Measurements from ENCODE around the gene MUC4.
"Not testable (repeated sequence)": the region's sequence is repeated elsewhere in the genome, so short reads cannot be mapped to it uniquely, and the experiment has no call there.

The MUC4 gene

DNA sequence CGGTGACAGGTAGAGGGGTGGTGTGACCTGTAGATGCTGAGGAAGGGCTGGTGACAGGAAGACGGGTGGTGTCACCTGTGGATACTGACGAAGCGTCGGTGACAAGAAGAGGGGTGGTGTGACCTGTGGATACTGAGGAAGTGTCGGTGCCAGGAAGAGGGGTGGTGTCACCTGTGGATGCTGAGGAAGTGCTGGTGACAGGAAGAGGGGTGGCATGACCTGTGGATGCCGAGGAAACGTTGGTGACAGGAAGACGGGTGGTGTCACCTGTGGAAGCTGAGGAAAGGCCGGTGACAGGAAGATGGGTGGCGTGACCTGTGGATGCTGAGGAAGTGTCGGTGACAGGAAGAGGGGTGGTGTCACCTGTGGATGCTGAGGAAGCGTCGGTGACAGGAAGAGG lies 27.7 kb downstream of the MUC4 start:
- not testable (repeated sequence) for DNase-seq (ENCODE audit: low read depth)

DNA sequence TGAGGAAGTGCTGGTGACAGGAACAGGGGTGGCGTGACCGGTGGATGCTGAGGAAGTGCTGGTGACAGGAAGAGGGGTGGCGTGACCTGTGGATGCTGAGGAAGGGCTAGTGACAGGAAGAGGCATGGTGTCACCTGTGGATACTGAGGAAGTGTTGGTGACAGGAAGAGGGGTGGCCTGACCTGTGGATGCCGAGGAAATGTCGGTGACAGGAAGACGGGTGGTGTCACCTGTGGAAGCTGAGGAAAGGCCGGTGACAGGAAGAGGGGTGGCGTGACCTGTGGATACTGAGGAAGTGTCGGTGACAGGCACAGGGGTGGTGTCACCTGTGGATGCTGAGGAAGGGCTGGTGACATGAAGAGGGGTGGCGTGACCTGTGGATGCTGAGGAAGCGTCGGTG lies 30.5 kb downstream of the MUC4 start:
- DNase-seq (ENCODE audit: low read depth), result not testable (repeated sequence)

DNA sequence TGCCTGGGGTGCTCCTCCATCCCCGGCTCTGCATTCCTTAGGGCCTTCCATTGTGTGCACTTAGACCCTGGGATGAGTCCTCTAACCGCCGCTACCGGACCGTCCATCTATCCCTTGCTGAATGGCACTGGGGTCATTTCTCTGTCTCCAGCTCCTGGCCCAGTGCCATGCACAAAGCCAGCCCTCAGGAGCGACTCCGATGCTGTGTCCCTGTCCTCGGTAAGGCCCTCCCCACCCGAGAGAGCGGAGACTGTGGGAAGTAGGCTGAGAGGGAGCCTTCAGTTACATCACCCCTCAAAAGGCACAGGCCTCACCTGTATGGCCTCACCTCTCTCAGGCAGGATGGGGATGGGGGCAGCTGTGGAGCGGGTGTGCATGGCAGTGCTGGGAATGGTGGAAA lies 33.8 kb downstream of the MUC4 start:
- DNase-seq (ENCODE audit: low read depth), result no peak

DNA sequence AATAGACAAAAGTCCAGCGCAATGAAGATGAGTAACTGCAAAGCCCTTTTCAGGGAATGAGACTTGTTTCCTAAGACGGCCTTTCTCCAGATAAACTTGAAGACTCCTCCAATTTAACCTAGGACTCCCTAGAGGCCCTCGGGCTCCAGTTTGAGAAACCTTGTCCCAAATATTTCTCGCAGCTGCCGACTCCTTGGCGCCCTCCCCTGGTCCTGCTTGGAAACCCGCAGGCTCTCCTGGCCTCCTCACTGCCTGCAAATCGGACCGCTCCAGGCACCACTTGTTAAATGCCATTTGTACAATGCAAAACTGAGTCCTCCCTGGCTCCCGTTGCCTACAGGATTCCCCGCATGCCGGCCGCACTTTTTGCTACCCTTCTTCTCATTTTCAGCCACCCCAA lies 36.8 kb downstream of the MUC4 start:
- peak; percentile 11 for DNase-seq (ENCODE audit: low read depth)

- DNase-seq (ENCODE audit: low read depth), result no peak
Measured at GRCh38 chr3:195773956-195774537, 37.7 kb downstream of the MUC4 start.

- DNase-seq (ENCODE audit: low read depth), result no peak
Measured at GRCh38 chr3:195771646-195772300, 40.0 kb downstream of the MUC4 start.

DNA sequence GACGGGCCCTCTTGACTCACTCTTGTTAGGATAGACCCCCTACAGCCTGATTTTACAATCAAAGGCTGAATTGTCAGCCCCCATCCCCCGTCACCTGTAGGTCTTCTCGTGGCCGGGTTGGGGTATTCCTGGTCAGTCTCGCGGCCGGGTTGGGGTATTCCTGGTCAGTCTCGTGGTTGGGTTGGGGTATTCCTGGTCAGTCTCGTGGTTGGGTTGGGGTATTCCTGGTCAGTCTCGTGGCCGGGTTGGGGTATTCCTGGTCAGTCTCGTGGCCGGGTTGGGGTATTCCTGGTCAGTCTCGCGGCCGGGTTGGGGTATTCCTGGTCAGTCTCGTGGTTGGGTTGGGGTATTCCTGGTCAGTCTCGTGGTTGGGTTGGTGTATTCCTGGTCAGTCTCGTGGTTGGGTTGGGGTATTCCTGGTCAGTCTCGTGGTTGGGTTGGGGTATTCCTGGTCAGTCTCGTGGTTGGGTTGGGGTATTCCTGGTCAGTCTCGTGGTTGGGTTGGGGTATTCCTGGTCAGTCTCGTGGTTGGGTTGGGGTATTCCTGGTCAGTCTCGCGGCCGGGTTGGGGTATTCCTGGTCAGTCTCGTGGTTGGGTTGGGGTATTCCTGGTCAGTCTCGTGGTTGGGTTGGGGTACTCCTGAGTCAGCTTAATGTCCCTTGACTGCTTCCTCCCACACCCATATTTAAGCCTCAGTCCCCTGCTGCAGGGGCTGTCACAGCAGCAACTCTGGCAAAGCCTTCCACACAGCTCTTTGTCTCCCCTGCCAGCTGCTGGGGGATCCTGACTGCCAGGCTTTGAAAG lies 40.7 kb downstream of the MUC4 start:
- not testable (repeated sequence) for DNase-seq (ENCODE audit: low read depth)

- DNase-seq (ENCODE audit: low read depth), result no peak
Measured at GRCh38 chr3:195770081-195770840, 41.5 kb downstream of the MUC4 start.

GRCh38 chr3:195769551-195769950 lies 42.2 kb downstream of the MUC4 start:
- DNase-seq (ENCODE audit: low read depth), result no peak

DNA sequence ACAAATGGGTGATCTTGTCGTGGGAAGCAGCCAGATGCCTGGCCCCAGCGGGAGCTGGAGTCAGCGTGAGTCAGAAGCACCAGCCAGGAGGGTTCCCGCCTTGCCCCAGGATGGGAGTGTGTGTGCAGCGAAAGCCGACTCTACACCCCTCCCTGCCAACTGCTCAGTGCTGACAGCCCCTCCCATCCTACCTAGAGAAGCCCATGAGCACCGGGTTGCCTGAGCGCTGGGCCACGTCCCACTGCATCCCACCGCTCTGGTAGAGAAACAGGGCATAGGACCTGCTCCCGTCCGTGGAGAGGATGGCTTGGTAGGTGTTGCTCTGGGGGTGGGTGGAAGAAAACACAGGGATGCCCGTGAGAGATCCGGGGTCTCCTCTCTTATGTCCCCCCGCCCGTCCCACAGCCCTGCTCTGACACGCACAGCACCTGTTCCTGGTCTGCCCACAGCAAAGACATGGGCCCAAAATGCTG lies 42.9 kb downstream of the MUC4 start:
- DNase-seq (ENCODE audit: low read depth), result peak; percentile 6

DNA sequence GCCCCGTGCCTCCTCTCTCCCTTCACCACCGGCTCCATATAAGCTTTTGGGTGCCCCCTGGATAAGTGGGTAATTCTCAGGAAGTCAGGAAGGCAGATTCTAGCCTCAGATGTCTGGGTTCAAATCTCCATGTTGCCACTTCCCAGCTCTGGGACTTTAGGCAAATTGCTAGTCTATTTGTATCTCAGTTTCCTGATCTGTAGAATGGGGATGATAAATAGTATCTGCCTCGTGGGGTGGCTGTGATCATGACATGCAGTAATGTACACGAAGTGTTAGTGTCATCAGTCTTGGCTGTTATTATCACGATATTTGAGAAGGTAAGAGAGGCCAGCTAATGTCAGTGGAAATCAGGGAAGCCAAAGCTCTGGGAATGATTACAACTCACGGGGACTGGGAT lies 43.3 kb downstream of the MUC4 start:
- no peak for DNase-seq (ENCODE audit: low read depth)

DNA sequence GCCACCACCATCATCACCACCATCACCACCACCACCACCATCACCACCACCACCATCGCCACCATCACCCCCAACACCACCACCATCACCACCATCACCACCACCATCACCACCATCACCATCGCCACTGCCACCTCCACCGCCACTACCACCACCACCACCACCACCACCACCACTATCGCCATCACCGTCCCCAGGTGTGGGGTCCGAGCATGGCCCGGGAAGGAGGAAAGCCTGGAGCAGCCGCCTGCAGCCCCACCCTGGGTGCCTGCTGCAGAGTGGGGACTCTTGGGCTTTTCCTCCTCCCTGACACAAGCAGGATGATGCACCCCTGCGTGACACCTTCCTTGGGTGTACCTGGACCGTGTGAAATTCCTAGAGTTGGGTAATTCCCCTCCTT lies 43.9 kb downstream of the MUC4 start:
- no peak for DNase-seq (ENCODE audit: low read depth)

- no peak for DNase-seq (ENCODE audit: low read depth)
Measured at GRCh38 chr3:195766671-195767070, 45.1 kb downstream of the MUC4 start.

DNA sequence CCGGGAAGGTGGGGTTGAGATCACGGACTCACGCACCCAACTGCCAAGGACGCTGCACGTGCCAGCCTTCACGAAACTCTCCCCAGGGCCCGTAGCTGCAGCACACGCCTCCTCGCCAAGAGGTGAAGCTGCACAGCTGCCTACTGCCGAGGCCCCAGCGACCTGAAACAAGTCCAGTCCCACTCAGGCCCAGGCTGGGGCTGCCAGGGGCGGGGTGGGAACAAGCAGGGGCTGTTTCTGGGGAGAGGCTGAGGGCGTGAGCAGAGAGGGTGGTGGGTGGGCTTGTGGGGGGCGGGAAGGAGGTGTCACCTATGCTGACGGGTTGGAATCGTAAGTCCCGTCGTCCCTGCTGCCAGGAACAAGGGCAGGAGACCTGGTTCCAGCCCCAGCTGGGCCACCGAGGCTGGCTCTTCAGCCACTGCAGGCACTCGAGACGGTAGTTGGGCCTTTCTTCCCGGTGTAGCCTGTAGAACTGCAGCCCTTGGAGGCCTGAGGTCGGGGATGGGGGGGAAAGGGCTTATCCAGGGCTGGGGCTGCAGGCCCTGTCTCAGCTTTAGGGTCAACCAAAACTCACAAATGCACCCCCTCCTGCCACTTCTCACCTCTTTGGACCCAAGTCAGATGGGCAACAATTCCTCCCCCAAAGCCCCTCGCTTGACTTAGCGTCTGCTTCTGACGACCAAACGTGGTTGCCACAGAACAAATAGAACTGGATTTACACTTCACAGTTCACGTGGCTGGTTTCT lies 46.6 kb downstream of the MUC4 start:
- no peak for DNase-seq (ENCODE audit: low read depth)

GRCh38 chr3:195763843-195764825 lies 47.6 kb downstream of the MUC4 start:
- no peak for DNase-seq (ENCODE audit: low read depth)

DNA sequence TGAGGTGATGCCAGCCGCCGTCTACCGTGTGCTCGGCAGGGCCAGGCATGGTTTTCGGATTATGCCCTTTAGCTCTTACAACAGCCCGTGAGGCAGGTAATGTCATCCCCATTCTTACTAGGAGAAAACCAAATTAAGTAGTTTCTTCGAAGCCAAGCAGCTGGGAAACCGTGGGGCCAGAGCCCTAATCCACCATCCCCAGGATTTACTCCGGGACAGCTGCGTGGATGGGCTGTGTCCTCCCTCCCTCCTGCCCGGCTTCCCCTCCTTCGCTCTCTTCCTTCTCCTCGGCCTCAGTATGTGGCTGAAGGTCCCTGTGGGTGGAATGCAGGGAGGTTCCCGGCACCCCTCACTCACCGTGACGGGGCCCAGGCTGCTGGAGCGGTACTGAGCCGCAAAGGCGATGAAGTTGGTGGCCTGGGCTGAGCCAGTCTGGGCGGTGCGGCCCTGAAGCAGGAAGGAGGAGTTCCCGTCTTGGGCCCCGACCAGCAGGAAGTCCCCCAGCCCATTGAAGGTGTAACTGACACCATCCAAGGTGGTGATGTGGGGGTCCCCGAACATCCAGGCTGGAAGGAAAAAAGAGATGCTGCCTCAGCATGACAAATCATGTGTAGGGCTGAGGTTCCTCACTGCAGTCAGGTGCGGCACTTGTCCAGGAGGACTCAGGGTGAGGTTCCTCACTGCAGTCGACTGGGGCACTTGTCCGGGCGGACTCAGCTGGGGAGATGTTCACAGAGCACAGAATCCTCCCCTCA lies 48.5 kb downstream of the MUC4 start:
- no peak for DNase-seq (ENCODE audit: low read depth)

- DNase-seq (ENCODE audit: low read depth), result no peak
Measured at GRCh38 chr3:195762611-195763010, 49.1 kb downstream of the MUC4 start.

- no peak for DNase-seq (ENCODE audit: low read depth)
Measured at GRCh38 chr3:195762249-195762585, 49.5 kb downstream of the MUC4 start.

DNA sequence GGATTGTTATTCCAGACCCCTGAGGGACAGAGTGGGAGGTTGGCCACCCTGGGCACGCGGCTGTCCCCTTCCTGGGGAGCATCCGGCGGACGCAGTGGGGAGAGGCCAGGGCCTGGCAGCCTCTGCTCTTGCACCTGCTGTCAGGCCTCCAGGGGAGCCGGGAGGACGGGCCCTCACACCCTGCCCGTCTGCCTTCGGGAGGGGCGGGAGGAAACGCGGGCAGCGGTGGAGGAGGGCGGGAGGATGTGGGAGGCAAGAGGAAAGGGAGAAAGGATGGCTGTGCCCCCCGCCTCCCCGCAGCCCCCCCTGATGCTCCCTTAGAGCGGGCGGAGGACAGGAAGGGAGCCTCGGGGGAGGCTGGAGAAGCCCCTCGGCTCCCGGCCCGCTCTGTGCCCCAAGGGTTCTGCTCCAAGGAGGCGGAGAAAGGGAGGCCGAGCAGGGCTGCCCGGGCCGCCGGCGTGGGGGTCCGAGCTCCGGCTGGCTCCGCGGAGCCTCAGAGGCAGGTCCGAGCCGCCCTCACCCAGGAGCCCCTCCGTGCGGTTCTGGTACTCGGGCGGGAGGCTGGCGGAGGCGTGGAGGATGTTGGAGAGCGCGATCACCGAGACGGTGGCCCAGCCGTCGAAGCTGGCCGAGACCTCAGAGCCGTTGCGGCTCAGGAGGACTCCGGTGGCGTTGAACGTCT lies 50.0 kb downstream of the MUC4 start:
- DNase-seq (ENCODE audit: low read depth), result no peak
